ENCODE data around the gene ERFL. TPM values are rescaled to one million over a fixed set of nuclear protein-coding genes. Genes with fewer than 3 reads are reported as not detected.
"Not testable (repeated sequence)": the region's sequence is repeated elsewhere in the genome, so short reads cannot be mapped to it uniquely, and the experiment has no call there.

The ERFL gene
- total RNA-seq, 1 donor from 2014 or later, result not detected

GRCh38 chr19:41945135-41945766 lies 17.0 kb upstream of the ERFL start:
- ATAC-seq (ENCODE audit: poor library complexity), result no peak
- DNase-seq, result no peak
- intact Hi-C loops (cut with DNase I), result no loop called here

DNA sequence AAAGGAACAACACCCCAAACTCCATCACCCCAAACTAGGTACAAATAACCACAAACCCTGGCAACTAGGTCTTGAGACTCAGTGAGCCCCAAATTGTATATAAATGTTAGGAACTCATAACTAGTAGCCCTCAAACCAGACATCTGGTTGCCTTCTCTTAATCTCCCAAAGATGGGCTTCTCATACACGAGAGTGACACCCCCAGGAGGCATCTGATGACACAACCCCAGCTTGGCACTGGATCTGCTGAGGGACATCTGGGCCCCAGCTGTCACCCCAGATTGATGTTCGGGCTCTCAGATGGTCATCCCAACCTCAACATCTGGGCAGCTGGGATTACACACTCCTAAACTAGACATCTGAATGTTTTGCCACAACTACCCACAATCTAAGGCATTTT lies 16.1 kb upstream of the ERFL start:
- intact Hi-C loops (cut with DNase I), result no loop called here
- ATAC-seq (ENCODE audit: poor library complexity) (no peak), DNase-seq (no peak)

- no peak for DNase-seq
- no peak for ATAC-seq (ENCODE audit: poor library complexity)
- intact Hi-C loops (cut with DNase I), result no loop called here
Measured at GRCh38 chr19:41941410-41942202, 13.4 kb upstream of the ERFL start.

DNA sequence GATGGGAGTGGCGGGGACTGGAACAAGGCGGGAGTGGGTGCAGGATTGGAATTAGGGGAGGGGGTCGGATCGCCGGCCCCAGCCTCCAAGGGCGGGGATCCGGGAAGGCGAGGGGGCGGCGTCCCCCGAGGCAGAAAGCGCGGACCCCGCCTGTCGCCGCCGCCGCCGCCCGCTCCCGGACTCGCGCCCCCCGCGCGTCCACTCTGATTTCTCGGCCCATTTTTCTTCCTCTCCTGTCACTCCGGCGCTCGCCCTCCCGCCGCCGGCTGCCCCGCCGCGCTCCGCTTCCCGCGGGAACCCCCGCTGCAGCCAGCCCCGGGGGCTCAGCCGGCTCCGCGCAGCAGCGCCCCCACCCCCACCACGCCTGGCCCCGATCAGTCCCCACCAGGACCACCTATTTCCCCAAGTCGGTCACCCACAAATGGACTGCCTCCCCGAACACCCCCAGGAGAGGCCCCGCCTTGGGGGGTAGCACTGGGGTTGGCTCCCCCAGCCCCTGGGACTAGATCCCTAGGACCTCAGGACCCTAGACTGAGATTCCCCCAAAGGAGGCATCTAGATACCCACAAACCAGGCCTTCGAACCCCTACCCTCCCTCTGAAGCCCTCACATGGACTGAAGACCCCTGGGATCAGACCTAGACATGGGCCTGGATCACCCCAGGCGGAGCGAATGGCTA lies 12.6 kb upstream of the ERFL start:
- ATAC-seq (ENCODE audit: poor library complexity), result no peak
- intact Hi-C loops (cut with DNase I), result no loop called here
- no peak for DNase-seq

DNA sequence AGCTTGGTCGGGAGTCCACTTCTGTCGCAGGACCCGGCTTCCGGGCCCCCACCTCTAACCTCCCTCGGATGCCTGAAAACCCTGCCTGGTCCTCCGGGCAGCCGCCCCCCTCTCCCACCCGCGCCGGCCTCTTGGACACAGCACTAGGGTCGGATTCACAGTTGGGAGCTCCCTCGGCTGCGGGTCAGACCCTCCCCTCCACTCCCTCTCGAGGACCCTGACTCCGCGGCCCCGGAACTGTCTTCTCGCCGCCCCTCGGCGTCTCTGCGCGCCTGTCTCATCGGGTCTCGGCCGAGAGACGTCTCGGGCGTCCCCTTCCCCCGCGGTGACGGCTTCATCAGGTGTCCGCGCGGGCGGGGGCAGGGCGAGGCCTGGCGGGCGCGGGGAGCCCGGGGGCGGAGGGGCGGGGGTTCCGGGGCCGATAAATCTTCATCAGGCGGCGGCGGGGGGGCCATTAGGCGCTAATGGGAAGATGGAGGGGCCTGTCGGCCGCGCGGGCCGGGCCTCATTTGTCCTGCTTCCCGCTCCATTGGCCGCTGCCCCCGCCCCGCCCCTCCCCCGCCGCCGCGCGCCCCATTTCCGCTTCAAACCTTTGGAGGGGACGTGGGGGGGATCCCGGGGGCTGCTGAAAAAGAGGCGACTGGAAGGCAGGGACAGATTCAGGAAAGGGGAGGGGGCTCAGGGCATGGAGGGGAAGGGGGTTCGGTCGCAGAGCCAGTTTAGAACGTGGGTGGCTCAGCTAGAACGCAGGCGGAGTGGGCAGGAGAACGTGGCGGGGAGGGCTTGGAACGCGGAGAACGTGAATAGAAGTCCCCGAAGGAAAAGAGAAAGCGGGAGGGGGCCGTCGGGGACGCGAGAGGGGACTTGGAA lies 11.8 kb upstream of the ERFL start:
- intact Hi-C loops (cut with DNase I), result no loop called here
- DNase-seq, result no peak
- no peak for ATAC-seq (ENCODE audit: poor library complexity)

DNA sequence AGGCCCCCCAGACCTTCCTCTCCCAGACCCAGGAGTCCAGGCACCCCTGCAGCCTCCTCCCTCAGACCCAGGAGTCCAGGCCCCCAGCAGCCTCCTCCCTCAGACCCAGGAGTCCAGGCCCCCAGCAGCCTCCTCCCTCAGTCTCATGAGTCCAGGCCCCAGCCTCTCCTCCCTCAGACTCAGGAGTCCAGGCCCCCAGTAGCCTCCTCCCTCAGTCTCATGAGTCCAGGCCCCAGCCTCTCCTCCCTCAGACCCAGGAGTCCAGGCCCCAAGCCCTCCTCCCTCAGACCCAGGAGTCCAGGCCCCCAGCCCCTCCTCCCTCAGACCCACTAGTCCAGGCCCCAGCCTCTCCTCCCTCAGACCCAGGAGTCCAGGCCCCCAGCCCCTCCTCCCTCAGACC lies 11.0 kb upstream of the ERFL start:
- intact Hi-C loops (cut with DNase I); ATAC-seq (ENCODE audit: poor library complexity); DNase-seq: not testable (repeated sequence)

DNA sequence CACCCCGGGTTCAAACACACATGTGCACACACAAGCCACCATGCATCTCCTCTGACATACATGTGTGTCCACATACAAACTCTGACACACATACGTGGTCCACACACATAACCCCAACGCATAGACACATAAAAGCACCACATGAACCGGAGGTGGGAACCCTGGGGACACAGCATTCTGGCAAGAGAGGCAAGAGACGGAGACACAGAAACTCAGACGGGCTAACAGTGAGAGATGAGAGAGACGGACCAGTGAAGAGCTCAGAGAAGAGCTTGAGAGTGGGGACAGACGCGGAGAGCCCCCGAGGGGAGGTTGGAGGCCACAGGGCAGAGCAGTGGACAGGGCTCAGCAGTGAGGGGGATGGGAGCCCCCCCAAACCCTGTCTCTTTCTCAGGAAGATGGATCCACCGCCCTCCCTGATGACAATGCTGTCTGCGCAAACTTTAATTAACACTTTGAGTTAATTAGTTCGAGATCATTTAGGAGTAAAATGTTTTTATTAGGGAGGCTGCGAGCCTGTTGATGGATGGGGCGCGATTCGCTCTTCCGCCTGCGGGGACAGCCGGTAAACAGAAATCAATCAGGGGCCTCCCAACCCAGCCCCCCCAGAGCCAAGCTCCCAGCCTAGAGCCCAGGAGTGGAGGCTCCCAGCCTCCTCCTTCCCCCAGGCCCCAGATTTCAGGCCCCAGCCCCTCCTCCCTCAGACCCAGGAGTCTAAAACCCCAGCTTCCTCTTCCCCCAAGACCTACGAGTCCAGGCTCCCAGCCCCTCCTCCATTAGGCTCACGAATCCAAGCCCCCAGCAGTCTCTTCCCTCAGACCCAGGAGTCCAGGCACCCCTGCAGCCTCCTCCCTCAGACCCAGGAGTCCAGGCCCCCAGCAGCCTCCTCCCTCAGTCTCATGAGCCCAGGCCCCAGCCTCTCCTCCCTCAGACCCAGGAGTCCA lies 9.5 kb upstream of the ERFL start:
- intact Hi-C loops (cut with DNase I), result no loop called here
- ATAC-seq (ENCODE audit: poor library complexity) (no peak), DNase-seq (no peak)

DNA sequence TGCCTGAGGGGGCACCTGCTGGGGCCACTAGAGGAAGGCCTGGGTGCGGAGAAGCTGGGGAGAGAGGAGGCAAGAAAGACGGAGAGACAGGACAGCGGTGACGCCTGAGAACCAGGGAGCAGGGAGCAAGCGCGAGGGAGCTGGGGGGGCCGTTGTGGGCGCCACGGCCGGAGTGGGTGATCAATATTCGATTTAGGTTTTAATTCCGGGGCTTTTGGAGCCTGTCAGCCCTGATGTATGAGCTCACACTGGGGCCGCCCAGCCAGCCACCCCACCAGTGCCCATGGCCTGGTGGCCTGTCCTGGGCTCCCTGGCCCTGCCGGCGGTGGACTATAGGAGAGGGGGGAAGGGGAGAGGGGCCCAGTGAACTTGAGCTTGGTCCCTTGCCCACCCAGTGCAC lies 8.7 kb upstream of the ERFL start:
- intact Hi-C loops (cut with DNase I), result no loop called here
- no peak for ATAC-seq (ENCODE audit: poor library complexity)
- no peak for DNase-seq

DNA sequence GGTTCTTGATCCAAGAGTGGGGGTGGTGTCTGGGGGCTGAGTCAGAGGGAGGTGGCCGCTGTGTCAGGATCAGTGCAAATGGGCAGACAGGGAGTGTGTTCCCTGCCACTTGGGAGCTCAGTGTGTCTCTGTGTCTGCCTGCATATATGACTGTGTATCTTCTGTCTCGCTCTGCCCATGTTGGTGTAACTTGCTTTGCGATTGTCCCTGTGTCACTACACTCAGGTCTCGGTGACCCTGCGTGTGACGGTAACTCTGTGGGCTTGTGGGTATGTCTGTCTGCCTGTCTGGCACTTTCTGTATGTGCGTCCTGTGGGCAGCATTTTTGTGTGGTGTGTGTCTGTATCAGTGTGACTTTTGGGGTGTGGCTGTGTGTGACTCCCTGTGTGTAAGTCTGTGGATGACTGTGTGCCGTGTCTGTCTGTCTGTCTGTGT lies 8.2 kb upstream of the ERFL start:
- DNase-seq (no peak), ATAC-seq (ENCODE audit: poor library complexity) (no peak)
- intact Hi-C loops (cut with DNase I), result no loop called here

- intact Hi-C loops (cut with DNase I), result no loop called here
- ATAC-seq (ENCODE audit: poor library complexity), result no peak
Measured at GRCh38 chr19:41935760-41936415, 7.6 kb upstream of the ERFL start.

GRCh38 chr19:41934849-41935374 lies 6.7 kb upstream of the ERFL start:
- intact Hi-C loops (cut with DNase I), result no loop called here
- DNase-seq (peak; percentile 72), ATAC-seq (ENCODE audit: poor library complexity) (peak; percentile 84)

More at GRCh38 chr19:41935760-41936415, 7.6 kb upstream of the ERFL start:
- no peak for DNase-seq

DNA sequence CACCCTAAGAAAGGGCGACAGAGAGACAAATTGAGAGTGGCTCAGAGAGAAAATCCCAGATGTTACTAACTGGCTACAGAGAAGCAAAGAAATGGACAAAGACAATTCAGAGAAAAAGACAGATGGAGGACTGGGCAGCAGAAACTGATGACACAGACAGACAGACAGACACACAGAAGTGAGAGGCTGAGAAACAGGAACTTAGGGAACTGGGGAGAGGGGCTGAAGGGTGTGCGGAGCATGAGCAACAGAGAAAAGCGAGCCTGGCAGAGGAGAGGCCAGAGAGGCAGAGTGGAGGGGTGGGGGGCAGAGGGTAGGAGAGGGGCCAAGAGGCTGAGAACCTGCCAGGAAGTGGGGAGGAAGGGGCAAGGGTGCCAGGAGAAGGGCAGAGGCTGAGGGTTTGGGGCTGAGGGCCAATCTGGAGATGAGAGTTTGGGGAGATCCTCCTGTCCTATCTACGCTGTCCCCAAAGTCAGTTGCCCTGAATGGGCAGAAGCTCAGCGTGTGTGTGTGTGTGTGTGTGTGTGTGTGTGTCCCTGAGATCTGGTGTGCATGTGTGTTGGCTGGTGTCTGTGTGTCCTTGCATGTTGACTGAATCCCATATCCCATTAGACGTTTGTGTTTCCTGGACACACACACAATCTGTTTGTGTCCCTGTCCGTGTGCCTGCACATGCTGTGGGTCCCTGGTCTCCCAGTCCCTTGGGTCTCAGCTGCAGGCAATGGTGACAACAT lies 5.6 kb upstream of the ERFL start:
- DNase-seq (no peak), ATAC-seq (ENCODE audit: poor library complexity) (no peak)
- intact Hi-C loops (cut with DNase I), result no loop called here

GRCh38 chr19:41932720-41933332 lies 4.6 kb upstream of the ERFL start:
- ATAC-seq (ENCODE audit: poor library complexity) (no peak), DNase-seq (no peak)
- intact Hi-C loops (cut with DNase I), result no loop called here

GRCh38 chr19:41932259-41932719 lies 4.0 kb upstream of the ERFL start:
- ATAC-seq (ENCODE audit: poor library complexity), result no peak
- no peak for DNase-seq
- intact Hi-C loops (cut with DNase I), result no loop called here

- intact Hi-C loops (cut with DNase I), result no loop called here
- DNase-seq, result no peak
- no peak for ATAC-seq (ENCODE audit: poor library complexity)
Measured at GRCh38 chr19:41930926-41931592, 2.8 kb upstream of the ERFL start.

GRCh38 chr19:41930322-41930722 lies 2.1 kb upstream of the ERFL start:
- ATAC-seq (ENCODE audit: poor library complexity) (no peak), DNase-seq (no peak)
- intact Hi-C loops (cut with DNase I), result no loop called here
